ENCODE measurements around the gene POU2F1.

GRCh38 chr1:167463875-167464575 lies 243.3 kb downstream of the POU2F1 start:
- TF ChIP-seq HIC1 (tag by site-specific recombination; IDR thresholded peaks at IDR 0.05) (no peak), CTCF (tag by site-specific recombination; IDR thresholded peaks at IDR 0.05) (no peak), ZSCAN30 (tag by site-specific recombination; IDR thresholded peaks at IDR 0.05) (no peak), ZNF121 (tag by site-specific recombination; IDR thresholded peaks at IDR 0.05) (no peak), ZNF658 (tag by site-specific recombination; IDR thresholded peaks at IDR 0.05) (no peak), ZNF37A (tag by site-specific recombination; IDR thresholded peaks at IDR 0.05) (no peak), ZBTB48 (tag by site-specific recombination; IDR thresholded peaks at IDR 0.05) (no peak), ZNF596 (tag by site-specific recombination; IDR thresholded peaks at IDR 0.05) (no peak), ZNF266 (tag by site-specific recombination; IDR thresholded peaks at IDR 0.05; ENCODE audit: low read depth) (no peak), GLIS1 (tag by site-specific recombination; IDR thresholded peaks at IDR 0.05) (no peak), ZNF274 (IDR thresholded peaks at IDR 0.05; ENCODE audit: low read length) (no peak), ZNF274 (tag by site-specific recombination; IDR thresholded peaks at IDR 0.05; ENCODE audit: borderline replicate concordance) (no peak)

Measured in HEK293 (cell line).